ENCODE results near the gene SLC22A4. TPM values are rescaled to one million over a fixed set of nuclear protein-coding genes. Genes with fewer than 3 reads are reported as not detected.

Gene SLC22A4
- total RNA-seq, 1 experiment from 2014 or later: 1.5 TPM

- no peaks in the 10 kb centered on the region for H3K36me3 ChIP-seq (ENCODE audit: control insufficient read depth, insufficient read depth, low read length)
- DNase-seq (ENCODE audit: low read depth, low spot score): no peak
- TF ChIP-seq TCF7L2 (IDR thresholded peaks at IDR 0.05; ENCODE audit: low read depth, low read length) (no peak), SIN3A (IDR thresholded peaks at IDR 0.05; ENCODE audit: borderline replicate concordance, insufficient read depth, low read depth, low read length) (no peak), POLR2AphosphoS5 (IDR thresholded peaks at IDR 0.05; ENCODE audit: low read depth, low read length) (no peak), CTCF (IDR thresholded peaks at IDR 0.05) (no peak), REST (IDR thresholded peaks at IDR 0.05; ENCODE audit: insufficient read depth in 1 of 2, low read depth in 2 of 2, low read length in 1 of 2) (no peak)
- no peaks in the 10 kb centered on the region for H3K27me3 ChIP-seq (ENCODE audit: control insufficient read depth, insufficient read depth, low read length)
- CTCF ChIA-PET: no interaction called here
- POLR2A ChIA-PET: interaction anchor here (0.5 kb wide), 1 partner anchor 106 kb away, joined by 5 read pairs; no protein-coding TSS in a partner anchor
- no peak overlapping the region for H3K4me3 ChIP-seq (ENCODE audit: low read depth in 2 of 2, low read length in 2 of 2)
- no peak overlapping the region for H3K27ac ChIP-seq (ENCODE audit: low read length)
- intact Hi-C loops (cut with micrococcal nuclease; ENCODE audit: unreplicated experiment): loop anchor here (10.0 kb wide), 1 partner anchor 311 kb away; the partner anchor contains the start of gene IL3
- no peak for ATAC-seq
- in situ Hi-C loops (cut with HindIII; ENCODE audit: low pct_unique_long_range_greater_than_20kb, low sequenced_read_pairs): loop anchor here (25.0 kb wide), 1 partner anchor 111 kb away; the partner anchor contains the start of gene IRF1
- BruUV-seq (replicated peaks): no TSS peak
- peaks cover 18% of the 10 kb centered on the region for H3K4me1 ChIP-seq (ENCODE audit: control insufficient read depth, insufficient read depth, low read length)
- H3K9me3 ChIP-seq (ENCODE audit: control insufficient read depth, insufficient read depth, low read depth, low read length): no peaks in the 10 kb centered on the region
These were observed 81.8 kb downstream of the SLC22A4 start for GRCh38 chr5:132375957-132376356.

DNA sequence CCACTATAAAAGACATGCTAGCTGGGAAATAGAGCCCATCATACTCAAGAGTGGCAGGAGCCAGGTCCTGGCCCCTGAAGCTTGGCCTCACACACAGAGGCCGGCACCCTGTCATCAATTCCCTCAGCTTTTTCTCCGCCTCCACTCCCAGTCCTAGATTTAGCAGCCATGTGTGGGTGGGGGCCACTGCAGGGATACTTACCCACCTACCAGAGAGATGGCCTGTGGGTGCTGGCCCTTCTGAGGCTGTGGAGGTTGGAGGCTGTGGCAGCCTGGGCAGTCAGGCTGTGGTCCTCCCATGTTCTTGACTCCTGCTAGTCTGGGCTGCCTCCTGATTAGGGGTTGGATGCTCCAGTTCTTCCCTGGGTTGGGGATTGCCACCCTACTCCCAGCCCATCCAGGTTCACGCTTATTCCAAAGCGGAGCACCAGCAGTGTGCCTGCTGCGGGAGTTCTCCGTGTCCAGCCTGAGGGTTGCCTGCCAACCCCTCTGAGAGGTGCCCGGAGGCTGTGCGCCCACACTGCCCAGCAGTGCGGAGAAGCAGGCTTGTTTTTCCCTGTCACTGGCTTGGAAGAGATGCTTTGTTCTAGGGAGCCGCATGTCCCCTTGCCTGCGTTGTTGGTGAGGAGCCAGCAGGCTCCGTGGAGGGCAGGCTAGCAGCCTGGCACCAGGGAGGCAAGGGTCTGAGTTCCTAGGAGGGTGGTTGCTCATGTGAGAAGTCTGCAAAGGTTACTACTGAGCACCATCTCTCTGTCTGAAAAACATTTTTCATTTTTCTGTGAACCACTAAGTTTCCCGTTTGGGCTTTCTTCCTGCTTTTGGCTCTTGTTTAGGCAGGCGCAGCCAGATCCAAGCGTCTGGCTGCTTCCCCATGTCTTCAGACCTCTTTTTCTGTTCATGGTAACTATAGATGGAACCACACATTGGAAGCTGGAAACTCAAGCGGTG is 82.8 kb downstream of the SLC22A4 start:
- Histone ChIP-seq H3K4me1 (ENCODE audit: control insufficient read depth, insufficient read depth, low read length) (peaks cover 10% of the 10 kb centered on the region), H3K9me3 (ENCODE audit: control insufficient read depth, insufficient read depth, low read depth, low read length) (no peaks in the 10 kb centered on the region), H3K27me3 (ENCODE audit: control insufficient read depth, insufficient read depth, low read length) (no peaks in the 10 kb centered on the region), H3K36me3 (ENCODE audit: control insufficient read depth, insufficient read depth, low read length) (no peaks in the 10 kb centered on the region), H3K4me3 (ENCODE audit: low read depth in 2 of 2, low read length in 2 of 2) (no peak overlapping the region), H3K27ac (ENCODE audit: low read length) (no peak overlapping the region)
- DNase-seq (ENCODE audit: low read depth, low spot score) (no peak), ATAC-seq (no peak)
- intact Hi-C loops (cut with micrococcal nuclease; ENCODE audit: unreplicated experiment) (loop anchor here (10.0 kb wide), 1 partner anchor 312 kb away; the partner anchor contains the start of gene IL3), in situ Hi-C loops (cut with HindIII; ENCODE audit: low pct_unique_long_range_greater_than_20kb, low sequenced_read_pairs) (loop anchor here (25.0 kb wide), 1 partner anchor 110 kb away; the partner anchor contains the start of gene IRF1)
- BruUV-seq (replicated peaks): no TSS peak
- POLR2A ChIA-PET: no interaction called here
- CTCF ChIA-PET: no interaction called here
- TF ChIP-seq SIN3A (IDR thresholded peaks at IDR 0.05; ENCODE audit: borderline replicate concordance, insufficient read depth, low read depth, low read length): no peak
- TF ChIP-seq TCF7L2 (IDR thresholded peaks at IDR 0.05; ENCODE audit: low read depth, low read length): no peak
- TF ChIP-seq REST (IDR thresholded peaks at IDR 0.05; ENCODE audit: insufficient read depth in 1 of 2, low read depth in 2 of 2, low read length in 1 of 2): no peak
- TF ChIP-seq POLR2AphosphoS5 (IDR thresholded peaks at IDR 0.05; ENCODE audit: low read depth, low read length): no peak
- no peak for TF ChIP-seq CTCF (IDR thresholded peaks at IDR 0.05)

Measured in Panc1 (cell line).